GM18502 (cell line): Measurements from ENCODE around the gene MAN1A2.
A peak's percentile ranks its signal among the peaks of the same experiment; 100 is the strongest.

Experiments used
- ATAC-seq: cut with Tn5 transposase; IDR thresholded peaks from one replicate; pipeline ENCODE4 v1.9.1; 2021; ENCODE audit warnings: mild to moderate bottlenecking; ENCODE audit not compliant: unreplicated experiment, poor library complexity

MAN1A2 gene

DNA sequence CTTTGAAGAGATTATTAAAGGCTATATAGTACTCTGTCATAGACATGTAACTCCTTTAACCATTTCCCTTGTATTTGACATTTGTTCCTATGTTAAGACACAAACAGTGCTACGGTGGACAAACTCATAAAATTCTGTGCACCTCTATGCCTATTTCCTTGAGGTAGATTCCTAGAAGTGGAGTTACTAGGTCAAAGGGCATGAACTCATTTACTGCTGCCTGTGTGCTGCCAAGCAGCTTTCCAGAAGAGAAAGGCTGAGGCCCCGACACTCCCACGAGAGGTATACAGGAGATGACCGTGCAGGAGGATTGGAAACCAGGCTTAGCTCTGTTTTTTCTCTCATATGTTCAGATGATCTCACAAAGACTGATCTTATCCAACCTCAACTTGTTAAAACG is 204.2 kb downstream of the MAN1A2 start:
- ATAC-seq = no peak

DNA sequence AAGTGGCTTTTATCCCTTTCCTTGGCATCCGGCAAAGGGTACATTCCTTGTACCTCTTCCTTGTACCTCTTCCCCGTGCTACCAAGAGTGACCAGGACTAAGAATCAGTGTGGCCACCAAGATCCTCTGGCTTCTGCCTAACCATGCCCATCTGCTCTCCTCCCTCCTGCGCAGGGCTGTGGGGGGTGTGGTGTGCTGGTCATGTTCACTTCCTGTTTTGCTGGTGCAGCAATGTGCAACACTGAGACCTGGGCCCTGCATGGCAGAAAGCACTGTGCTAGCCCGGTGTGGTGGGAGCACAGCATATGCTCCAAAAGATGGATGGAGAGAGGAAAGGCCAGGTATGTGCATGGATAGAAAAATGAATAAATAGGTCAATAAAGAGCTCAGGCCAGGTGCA is 205.3 kb downstream of the MAN1A2 start:
- ATAC-seq = peak; percentile 78

DNA sequence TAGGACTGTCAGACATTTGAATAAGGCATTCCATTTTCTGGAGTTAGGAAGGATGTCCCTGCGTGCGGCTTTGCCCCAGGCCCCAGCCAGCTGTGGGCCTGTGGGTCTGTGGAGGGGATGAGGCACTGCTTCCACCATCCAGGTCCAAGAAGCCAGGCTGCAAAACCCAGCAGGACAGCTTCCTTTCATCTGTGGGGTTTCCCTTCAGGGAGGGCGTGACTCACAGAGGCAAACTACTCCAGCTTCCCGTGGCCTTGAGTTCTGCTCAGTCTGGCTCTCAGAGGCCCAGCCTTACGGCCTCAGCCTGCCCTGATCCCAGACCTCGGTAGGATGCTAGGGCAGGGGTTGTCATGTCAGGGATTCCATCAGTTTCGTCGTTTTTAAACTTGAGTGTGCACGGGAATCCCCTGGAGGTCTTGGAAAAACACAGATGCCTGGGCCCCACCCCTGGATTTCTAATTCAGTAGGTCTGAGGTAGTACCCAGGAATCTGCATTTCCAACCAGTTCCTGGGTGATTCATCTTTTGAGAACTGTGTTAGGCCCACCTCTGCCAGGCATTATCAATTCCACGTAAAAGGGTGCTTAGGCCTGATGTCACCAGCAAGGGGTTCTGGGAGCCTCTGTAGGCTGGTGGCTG is 206.3 kb downstream of the MAN1A2 start:
- no peak for ATAC-seq

DNA sequence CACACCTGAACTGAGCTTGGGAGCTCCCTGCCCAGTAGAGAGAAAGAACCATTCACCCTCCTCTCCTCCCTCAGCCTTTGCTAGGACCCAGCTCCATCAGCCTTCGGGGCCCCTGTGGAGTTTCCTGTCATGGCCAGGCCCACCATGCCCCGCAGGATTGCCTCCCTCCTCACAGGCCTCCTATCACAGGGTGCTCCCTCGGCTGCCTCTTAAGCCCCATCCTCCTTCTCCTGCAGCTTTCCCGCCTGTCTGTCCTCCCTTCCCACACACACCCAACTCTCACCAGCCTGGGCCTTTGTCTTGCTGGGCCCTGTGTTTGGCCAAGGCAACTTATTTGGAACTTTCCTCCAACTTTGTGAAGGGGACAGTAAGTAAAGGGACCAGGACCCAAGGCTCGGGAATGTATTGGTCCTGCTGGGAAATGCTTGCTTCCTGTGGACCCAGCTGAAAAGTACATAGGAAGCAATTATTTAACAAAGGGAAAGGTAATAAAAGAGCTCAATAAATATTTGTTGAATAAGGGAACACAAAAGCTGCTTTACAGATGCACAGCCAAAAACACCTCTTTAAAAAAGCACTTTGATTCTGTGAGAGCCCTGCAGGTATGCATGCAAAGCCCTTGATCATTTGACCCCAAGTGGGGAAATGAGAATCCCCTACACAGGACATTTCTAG is 207.0 kb downstream of the MAN1A2 start:
- no peak for ATAC-seq

DNA sequence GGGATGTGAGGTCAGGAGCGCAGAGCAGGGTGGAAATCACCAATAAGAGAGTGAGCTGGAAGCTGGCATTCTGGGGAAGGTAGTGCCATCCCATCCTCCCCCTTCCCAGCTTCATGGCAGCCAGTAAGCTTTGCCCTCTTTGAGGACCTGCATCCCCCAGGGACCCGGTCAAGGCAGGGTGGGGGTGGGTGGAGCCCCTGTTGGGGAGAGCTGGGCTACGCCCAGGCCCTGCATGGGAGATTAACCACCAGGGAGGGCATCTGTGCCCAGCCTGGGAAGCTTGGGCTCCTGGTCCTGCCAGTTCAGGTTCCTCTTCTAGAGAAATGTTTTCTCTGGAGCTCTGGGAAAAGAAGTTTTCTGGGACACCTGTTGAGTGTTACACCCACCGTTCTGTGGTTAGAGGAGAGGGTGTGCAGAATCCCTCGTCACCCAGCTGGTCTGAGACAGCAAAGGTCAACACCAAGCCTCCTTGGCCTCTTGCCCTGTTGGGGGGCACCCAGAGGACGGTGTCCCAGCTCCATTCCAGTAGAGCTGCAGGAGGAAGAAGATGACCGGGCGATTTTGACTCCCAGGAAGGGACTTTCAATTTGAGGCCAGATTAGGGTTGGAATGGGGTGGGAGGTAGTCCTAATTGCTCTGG is 208.5 kb downstream of the MAN1A2 start:
- ATAC-seq = no peak

DNA sequence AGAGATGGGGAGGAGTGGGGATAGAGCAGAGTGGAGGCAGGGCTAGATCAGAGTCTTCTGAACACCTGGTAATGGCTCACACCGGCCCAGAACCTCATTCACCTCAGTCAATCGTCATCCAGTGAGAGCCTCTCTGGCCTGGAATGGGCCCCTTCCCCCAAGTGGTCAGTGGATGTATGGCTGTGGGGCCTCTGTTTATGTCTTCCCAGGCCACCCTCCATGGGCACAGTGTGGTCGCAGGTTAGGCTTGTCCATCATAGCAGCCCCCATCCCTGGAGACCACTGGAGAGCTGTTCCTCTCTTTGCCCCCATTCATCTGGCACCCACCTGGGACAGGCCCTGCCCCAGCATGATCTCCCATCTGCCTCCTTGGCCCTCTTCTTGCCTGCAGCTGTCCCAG is 209.0 kb downstream of the MAN1A2 start:
- no peak for ATAC-seq

DNA sequence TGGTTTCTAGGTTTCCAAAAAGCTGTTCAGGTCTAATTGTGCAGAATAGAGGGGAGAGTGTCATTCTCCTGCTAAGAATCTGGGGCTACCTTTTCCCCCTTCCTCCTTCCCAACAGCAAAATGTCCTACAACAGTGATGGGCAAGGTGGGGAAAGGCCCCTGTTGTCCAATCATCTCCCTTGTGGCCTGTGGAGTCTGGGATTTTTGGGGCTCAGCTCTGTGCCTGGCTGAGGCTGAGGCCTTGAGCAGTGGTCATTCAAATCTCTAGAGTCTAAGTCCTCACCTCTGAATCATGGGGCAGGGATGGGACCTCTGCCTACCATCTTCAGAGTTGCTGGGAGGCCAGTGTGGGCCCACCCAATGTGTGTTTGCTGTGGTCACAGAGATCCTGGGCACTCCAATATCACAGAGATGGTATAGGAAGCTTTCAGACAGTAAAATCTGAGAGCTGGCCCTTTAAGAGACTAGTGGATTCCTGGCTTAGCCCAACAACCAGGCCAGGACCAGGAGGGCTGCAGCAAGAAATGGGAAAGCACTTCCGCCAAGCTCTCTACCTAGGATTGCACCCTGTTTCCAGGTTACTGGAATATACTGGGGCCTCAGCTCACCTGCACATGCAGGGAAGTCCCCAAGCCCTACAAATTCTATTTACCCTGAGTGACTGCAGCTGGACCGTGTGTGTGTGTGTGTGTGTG is 210.1 kb downstream of the MAN1A2 start:
- ATAC-seq = no peak

DNA sequence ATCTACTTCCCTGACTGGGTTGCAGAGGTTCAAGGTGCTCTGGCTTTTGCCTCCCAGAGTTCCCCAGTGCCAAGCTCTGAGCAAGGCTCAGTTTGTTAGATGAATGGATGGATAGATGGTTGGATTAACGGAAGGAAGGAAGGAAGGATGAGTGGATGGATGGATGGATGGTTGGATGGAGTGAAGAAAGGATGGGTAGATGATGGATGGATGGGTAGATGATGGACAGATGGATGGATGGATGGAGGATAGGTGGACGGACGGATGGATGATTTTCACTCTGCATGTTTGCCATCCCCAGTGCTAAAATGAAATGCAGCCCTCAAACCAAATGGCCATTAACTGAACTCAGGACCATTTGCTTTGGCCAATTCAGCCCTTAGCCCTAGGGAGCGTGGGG is 211.2 kb downstream of the MAN1A2 start:
- no peak for ATAC-seq
